K562 (cell line): ENCODE data around the gene PLEKHA5. TPM values are rescaled to one million over a fixed set of nuclear protein-coding genes. Genes with fewer than 3 reads are reported as not detected.

Source experiments
- ATAC-seq: fragments of 200-7000 bp; cut with Tn5 transposase; 3 replicates; pipeline ENCODE4 v1.9.1; 2020; ENCODE audit warnings: moderate library complexity
- BruUV-seq: library from RNA; stranded (reverse); fragments of 400-500 nt; replicated peaks from 2 replicates; lab custom pipeline; 2021; lab: Mats Ljungman, UMichigan
- CTCF ChIA-PET: fragments of 300-600 bp; formaldehyde crosslinking; extraction: SDS; loops from one replicate; lab custom pipeline; 2021; ENCODE audit warnings: low intra/inter-chr PET ratio; lab: Yijun Ruan, JAX
- POLR2A ChIA-PET: fragments of 300-600, 350-650 bp; sonication (Branson Sonifier 250); formaldehyde crosslinking; extraction: SDS; loops from one replicate; lab custom pipeline; 2021; ENCODE audit warnings: antibody characterized with exemption, inconsistent platforms; lab: Yijun Ruan, JAX
- DNase-seq, 4 experiments: peaks; one replicate each; pipeline versions ENCODE4 v3.0.0 to v3.0.0-alpha.2; 2011 to 2018; ENCODE audit warnings: low spot score in 3 of 4, mixed read lengths in 3 of 4; ENCODE audit errors: extremely low read depth in 1 of 4
- FAIRE-seq: peaks from 2 replicates; lab custom pipeline; 2011; peaks lifted over from hg19 to GRCh38; lab: Jason Lieb, UNC
- H2AFZ ChIP-seq: 2 replicates; pipeline ENCODE4 v1.6.0; 2011; ENCODE audit warnings: low read depth, low read length, control low read depth, inconsistent platforms
- H3K27ac ChIP-seq: fragments of 200-600 bp; 3 replicates; pipeline ENCODE4 v1.8.0; 2011; ENCODE audit warnings: low read depth, mild to moderate bottlenecking, control low read depth, inconsistent platforms, low read length, moderate library complexity, mixed read lengths; ENCODE audit errors: extremely low read depth
- H3K27me3 ChIP-seq, 2 experiments: fragments of 300-600 bp in 1 of 2; 2 replicates in 1 of 2; 3 replicates in 1 of 2; pipeline versions ENCODE4 v1.6.0 to v1.8.0; 2011; ENCODE audit warnings: inconsistent platforms in 2 of 2, low read length in 2 of 2, mild to moderate bottlenecking in 1 of 2, mixed read lengths in 1 of 2, moderate library complexity in 1 of 2; ENCODE audit not compliant: control insufficient read depth in 2 of 2, insufficient read depth in 2 of 2
- H3K36me3 ChIP-seq: fragments of 300-600 bp; 3 replicates; pipeline ENCODE4 v1.8.0; 2011; ENCODE audit warnings: mild to moderate bottlenecking, low read length, inconsistent platforms; ENCODE audit not compliant: control insufficient read depth, insufficient read depth
- H3K4me1 ChIP-seq, 2 experiments: fragments of 200-600 bp in 1 of 2; replicated peaks in 1 of 2; 2 replicates in 1 of 2; 3 replicates in 1 of 2; pipeline versions ENCODE4 v1.5.1 to v1.8.0; 2011; ENCODE audit warnings: inconsistent platforms in 2 of 2, low read length in 2 of 2, mild to moderate bottlenecking in 1 of 2, mixed read lengths in 1 of 2, moderate library complexity in 1 of 2; ENCODE audit not compliant: control insufficient read depth in 2 of 2, insufficient read depth in 2 of 2
- H3K4me2 ChIP-seq: 2 replicates; pipeline ENCODE4 v1.6.1; 2011; ENCODE audit warnings: low read length, control low read depth, inconsistent platforms, mixed read lengths; ENCODE audit not compliant: insufficient read depth
- H3K4me3 ChIP-seq: fragments of 200-600 bp; sonication (generic), shearing (Covaris generic); 2 replicates; pipeline ENCODE4 v1.5.1; 2016; ENCODE audit warnings: control low read depth, inconsistent platforms
- H3K79me2 ChIP-seq: fragments of 200-600 bp; 3 replicates; pipeline ENCODE4 v1.8.0; 2011; ENCODE audit warnings: low read length, inconsistent platforms; ENCODE audit not compliant: control insufficient read depth, insufficient read depth
- H3K9ac ChIP-seq, 2 experiments: 2 replicates each; pipeline versions ENCODE4 v1.6.0 to v1.6.1; 2011; ENCODE audit warnings: low read depth in 2 of 2, low read length in 2 of 2, control low read depth in 1 of 2, inconsistent platforms in 1 of 2, mild to moderate bottlenecking in 1 of 2, mixed read lengths in 1 of 2; ENCODE audit not compliant: insufficient read depth in 1 of 2
- H3K9me1 ChIP-seq: one replicate; pipeline ENCODE4 v1.6.0; 2011; ENCODE audit warnings: inconsistent platforms, mild to moderate bottlenecking, low read length, moderate library complexity; ENCODE audit not compliant: control insufficient read depth, insufficient read depth
- H3K9me3 ChIP-seq: replicated peaks from 2 replicates; pipeline ENCODE4 v1.5.1; 2011; ENCODE audit warnings: low read depth, low read length, inconsistent platforms; ENCODE audit not compliant: control insufficient read depth, insufficient read depth
- H4K20me1 ChIP-seq: replicated peaks from 2 replicates; pipeline ENCODE4 v1.6.1; 2011; ENCODE audit warnings: low read length, inconsistent platforms, mixed read lengths; ENCODE audit not compliant: control insufficient read depth, insufficient read depth
- BRF1 ChIP-seq: IDR thresholded peaks from 3 replicates; pipeline ENCODE4 v1.6.1; 2011; ENCODE audit warnings: borderline replicate concordance, mild to moderate bottlenecking; ENCODE audit not compliant: insufficient read length; ENCODE audit errors: extremely low read depth
- CHD1 ChIP-seq: fragments of 200-600 bp; sonication (generic); IDR thresholded peaks from one replicate; pipeline ENCODE4 v1.6.1; 2012; ENCODE audit warnings: mild to moderate bottlenecking, moderate library complexity, low read length, inconsistent platforms
- DEAF1 ChIP-seq: fragments of 450-650 bp; formaldehyde crosslinking; IDR thresholded peaks from 2 replicates; pipeline ENCODE4 v1.4.0; 2020; ENCODE audit warnings: mild to moderate bottlenecking, moderate library complexity
- GATAD2B ChIP-seq: fragments of 450-650 bp; IDR thresholded peaks from 2 replicates; pipeline ENCODE4 v1.6.1; 2017; ENCODE audit warnings: mild to moderate bottlenecking, borderline replicate concordance
- RAD21 ChIP-seq, 2 experiments: fragments of 250-450 bp in 1 of 2; fragments of 450-650 bp in 1 of 2; sonication (Bioruptor Pico) in 1 of 2; formaldehyde crosslinking in 1 of 2; IDR thresholded peaks in 1 of 2; conservative IDR thresholded peaks in 1 of 2; 2 replicates each; pipeline versions ENCODE4 v1.4.0 to v1.8.0; 2020 to 2022; ENCODE audit warnings: mild to moderate bottlenecking in 2 of 2, moderate library complexity in 1 of 2
- STAT6 ChIP-seq: sonication (generic); formaldehyde crosslinking; IDR thresholded peaks from 2 replicates; pipeline ENCODE4 v1.8.1; 2023; ENCODE audit warnings: mild to moderate bottlenecking, missing genetic modification reagents
- TEAD4 ChIP-seq, 2 experiments: sonication (generic) in 1 of 2; formaldehyde crosslinking in 1 of 2; IDR thresholded peaks; 2 replicates each; pipeline versions ENCODE4 v1.6.1 to v1.8.0; 2012 to 2022; ENCODE audit warnings: borderline replicate concordance in 1 of 2, inconsistent platforms in 1 of 2, low read length in 1 of 2, mild to moderate bottlenecking in 1 of 2, missing genetic modification reagents in 1 of 2
- ZBTB1 ChIP-seq: sonication (generic); formaldehyde crosslinking; IDR thresholded peaks from 2 replicates; pipeline ENCODE4 v1.8.1; 2023; ENCODE audit warnings: missing genetic modification reagents, low read depth, mild to moderate bottlenecking, borderline replicate concordance
- WGBS: fragments of 100-300 bp; shearing (Covaris generic); methylation state at CpG from one replicate; pipeline ENCODE4 v1.1.6; 2016; ENCODE audit warnings: low coverage, mixed read lengths; ENCODE audit not compliant: insufficient coverage; ENCODE audit errors: missing lambda C conversion rate; 5-methylcytosine and 5-hydroxymethylcytosine counted together
- in situ Hi-C: fragments of 300-500 bp; cut with MboI; formaldehyde crosslinking; loops from 4 replicates; pipeline ENCODE4 v1.15.0; 2018; ENCODE audit warnings: inconsistent platforms, mixed read lengths
- intact Hi-C: fragments of 100-400 bp; cut with micrococcal nuclease; formaldehyde crosslinking; loops from 2 replicates; pipeline ENCODE4 v1.14.2; 2022
- polyA plus RNA-seq, 8 experiments: library from polyadenylated mRNA; depleted of rRNA in 4 of 8; stranded (reverse) in 5 of 8; unstranded in 3 of 8; fragments of >200 nt; fragmentation: Nextera tagmentation in 2 of 8; fragmentation: Illumina TruSeq in 1 of 8; extraction: Ambion mirVana in 2 of 8; extraction: Trizol in 1 of 8; gene quantifications; 2 replicates each; pipeline versions ENCODE4 v1.2.1 to v1.2.3, GENCODE V29; 2011 to 2014; ENCODE audit warnings: inconsistent platforms in 1 of 8, missing spikeins in 1 of 8
- total RNA-seq, 7 experiments: library from RNA; depleted of rRNA in 6 of 7; stranded (reverse); fragments of >200 nt in 6 of 7; fragmentation: Illumina TruSeq in 2 of 7; extraction: Trizol in 2 of 7; gene quantifications; 2 replicates each; pipeline versions ENCODE4 v1.2.1 to v1.2.3, GENCODE V29; 2011 to 2021; ENCODE audit warnings: low replicate concordance in 1 of 7

The PLEKHA5 gene
- total and polyA plus RNA-seq, 9 of the 15 experiments (the other 6 are each of a cell fraction or from before 2014, with no cell fraction given): 7.2 to 26.2 (median 17.4) TPM

- CTCF ChIA-PET: no interaction called here
- TF ChIP-seq BRF1: no peak
- TF ChIP-seq DEAF1 (CRISPR knock-in tag): no peak
- no peak for TF ChIP-seq CHD1
- TF ChIP-seq RAD21 (CRISPR knock-in tag; conservative IDR thresholded peaks at IDR 0.05 in 1 of 2, IDR thresholded peaks at IDR 0.05 in 1 of 2): no peak
- no peak for TF ChIP-seq STAT6 (CRISPR knock-in tag)
- no peak for TF ChIP-seq GATAD2B
- no peak for TF ChIP-seq ZBTB1 (CRISPR knock-in tag)
- TF ChIP-seq TEAD4 (IDR thresholded peaks at IDR 0.05; ENCODE audit: low read length): no peak
- no peak for TF ChIP-seq TEAD4 (CRISPR knock-in tag; IDR thresholded peaks at IDR 0.05; ENCODE audit: borderline replicate concordance)
- no peak overlapping the region for H3K4me3 ChIP-seq
Measured at GRCh38 chr12:19234981-19235871, 105.7 kb downstream of the PLEKHA5 start.

More at GRCh38 chr12:19234981-19235871, 105.7 kb downstream of the PLEKHA5 start:
- H3K79me2 ChIP-seq: peaks cover 10% of the 10 kb centered on the region; the same call in 1 of the 3 replicates
- FAIRE-seq: no peak
- POLR2A ChIA-PET: interaction anchor here (0.9 kb wide), 1 partner anchor 13 kb away, joined by 3 read pairs; no protein-coding TSS in a partner anchor
- DNase-seq: no peak
- H3K9ac ChIP-seq: no peak overlapping the region
- no peaks in the 10 kb centered on the region for H3K9me3 ChIP-seq
- H3K4me2 ChIP-seq: no peak overlapping the region
- in situ Hi-C loops: no loop called here
- intact Hi-C loops: no loop called here
- no TSS peak for BruUV-seq
- no peaks in the 10 kb centered on the region for H3K36me3 ChIP-seq
- H3K27me3 ChIP-seq: no peaks in the 10 kb centered on the region
- ATAC-seq: no peak
- no peaks in the 10 kb centered on the region for H3K9me1 ChIP-seq
- WGBS: 53% methylated on average over 2 of the region's 2 CpGs
- H2AFZ ChIP-seq: no peak overlapping the region
- no peaks in the 10 kb centered on the region; the same call in 1 of the 2 replicates for H4K20me1 ChIP-seq
- H3K27ac ChIP-seq: no peak overlapping the region
- H3K4me1 ChIP-seq: peaks cover 4% of the 10 kb centered on the region in 2 experiments; a peak in 1 of 5 replicates
